ENCODE measurements around the gene MTIF2. TPM values are rescaled to one million over a fixed set of nuclear protein-coding genes. Genes with fewer than 3 reads are reported as not detected.
"Not testable (repeated sequence)": the region's sequence is repeated elsewhere in the genome, so short reads cannot be mapped to it uniquely, and the experiment has no call there.

Gene MTIF2
- total RNA-seq, 1 donor from 2014 or later, result 19.6 TPM

GRCh38 chr2:55277310-55277709, 8.3 kb upstream of the MTIF2 start:
- peaks cover 2% of the 10 kb centered on the region for H3K4me1 ChIP-seq
- ATAC-seq (no peak), DNase-seq (no peak)
- no peaks in the 10 kb centered on the region for H3K27me3 ChIP-seq
- no peak for TF ChIP-seq CTCF (IDR thresholded peaks at IDR 0.05)
- no peaks in the 10 kb centered on the region for H3K36me3 ChIP-seq
- intact Hi-C loops (cut with DNase I), result no loop called here
- H3K9me3 ChIP-seq, result no peaks in the 10 kb centered on the region
- no peak overlapping the region for H3K4me3 ChIP-seq
- H3K27ac ChIP-seq, result no peak overlapping the region

DNA sequence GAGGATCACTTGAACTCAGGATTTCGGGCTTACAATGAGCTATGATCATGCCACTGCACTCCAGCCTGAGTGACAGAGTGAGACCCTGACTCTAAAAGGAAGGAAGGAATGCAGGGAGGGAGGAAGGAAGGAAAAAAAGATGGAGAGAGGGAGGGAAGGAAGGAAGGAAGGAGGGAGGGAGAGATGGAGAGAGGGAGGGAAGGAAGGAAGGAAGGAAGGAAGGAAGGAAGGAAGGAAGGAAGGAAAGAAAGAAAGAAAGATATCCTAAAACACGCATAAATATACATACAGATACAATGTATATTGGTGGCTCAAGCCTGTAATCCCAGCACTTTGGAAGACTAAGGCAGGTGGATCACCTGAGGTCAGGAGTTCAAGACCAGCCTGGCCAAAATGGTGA, 5.3 kb upstream of the MTIF2 start:
- H3K4me3 ChIP-seq; H3K9me3 ChIP-seq; H3K4me1 ChIP-seq; H3K27me3 ChIP-seq; intact Hi-C loops (cut with DNase I); H3K27ac ChIP-seq; DNase-seq; H3K36me3 ChIP-seq; ATAC-seq: not testable (repeated sequence)

- intact Hi-C loops (cut with DNase I), result no loop called here
- no peak for TF ChIP-seq CTCF (IDR thresholded peaks at IDR 0.05)
- peaks cover 8% of the 10 kb centered on the region for H3K36me3 ChIP-seq
- H3K4me1 ChIP-seq, result peaks cover 7% of the 10 kb centered on the region
- no peak for ATAC-seq
- H3K27ac ChIP-seq, result peak overlapping the region; percentile 90
- DNase-seq, result no peak
- peak overlapping the region; percentile 86 for H3K4me3 ChIP-seq
- H3K9me3 ChIP-seq, result no peaks in the 10 kb centered on the region
- H3K27me3 ChIP-seq, result no peaks in the 10 kb centered on the region
Measured at GRCh38 chr2:55269645-55269990, 587 bp upstream of the MTIF2 start.

DNA sequence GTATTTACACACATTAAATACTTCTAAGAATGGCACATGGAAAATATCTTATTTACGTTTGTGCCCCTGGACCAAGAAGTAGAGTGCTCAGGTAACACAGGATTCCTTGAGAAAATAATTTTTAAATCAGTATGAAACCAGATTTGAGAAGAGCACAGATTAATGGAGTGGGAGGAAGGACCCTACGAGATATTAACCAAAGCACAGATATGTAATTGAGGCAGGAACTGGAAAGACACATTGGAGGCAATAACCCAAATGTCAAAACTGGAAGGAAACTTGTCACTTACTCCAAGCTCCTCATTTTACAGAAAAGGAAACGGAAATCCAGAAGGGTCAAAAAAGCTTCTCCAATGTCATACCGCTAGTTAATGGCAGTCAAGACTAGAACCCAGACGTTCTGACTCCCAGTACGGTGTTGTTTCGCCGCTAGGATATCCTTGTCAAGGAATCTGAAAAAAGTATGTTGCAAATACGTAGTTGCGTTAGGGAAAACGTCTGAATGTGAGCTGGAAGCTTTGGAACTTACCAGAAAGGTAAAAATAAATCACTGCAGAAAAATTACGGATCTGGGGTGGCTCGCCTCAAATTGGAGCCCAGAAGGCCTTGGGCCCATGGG, 634 bp downstream of the MTIF2 start:
- TF ChIP-seq CTCF (IDR thresholded peaks at IDR 0.05), result no peak
- H3K4me1 ChIP-seq, result peaks cover 7% of the 10 kb centered on the region
- intact Hi-C loops (cut with DNase I), result no loop called here
- peak overlapping the region; percentile 90 for H3K27ac ChIP-seq
- peak overlapping the region; percentile 86 for H3K4me3 ChIP-seq
- no peaks in the 10 kb centered on the region for H3K9me3 ChIP-seq
- H3K36me3 ChIP-seq, result peaks cover 20% of the 10 kb centered on the region
- ATAC-seq (no peak), DNase-seq (no peak)
- no peaks in the 10 kb centered on the region for H3K27me3 ChIP-seq

DNA sequence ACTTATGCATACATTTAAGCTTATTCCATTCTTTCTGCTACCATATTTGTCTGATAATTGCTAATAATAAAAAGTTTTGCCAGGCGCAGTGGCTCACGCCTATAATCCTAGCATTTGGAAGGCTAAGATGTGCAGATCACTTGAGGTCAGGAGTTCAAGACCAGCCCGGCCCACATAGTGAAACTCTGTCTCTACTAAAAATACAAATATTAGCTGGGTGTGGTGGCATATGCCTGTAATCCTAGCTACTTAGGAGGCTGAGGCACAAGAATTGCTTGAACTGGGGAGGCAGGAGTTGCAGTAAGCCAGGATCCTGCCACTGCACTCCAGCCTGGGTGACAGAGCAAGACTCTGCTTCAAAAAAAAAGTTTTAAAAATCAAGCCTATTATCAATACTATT, 9.4 kb downstream of the MTIF2 start:
- H3K36me3 ChIP-seq, result peaks cover 95% of the 10 kb centered on the region
- intact Hi-C loops (cut with DNase I); DNase-seq; ATAC-seq; H3K27ac ChIP-seq; H3K27me3 ChIP-seq; H3K4me1 ChIP-seq; H3K4me3 ChIP-seq; H3K9me3 ChIP-seq: not testable (repeated sequence)

GRCh38 chr2:55252832-55253231, 16.2 kb downstream of the MTIF2 start:
- ATAC-seq, result no peak
- no peaks in the 10 kb centered on the region for H3K27me3 ChIP-seq
- H3K4me1 ChIP-seq, result no peaks in the 10 kb centered on the region
- no peak overlapping the region for H3K4me3 ChIP-seq
- H3K36me3 ChIP-seq, result peaks cover 86% of the 10 kb centered on the region
- no peak for TF ChIP-seq CTCF (IDR thresholded peaks at IDR 0.05)
- H3K9me3 ChIP-seq, result no peaks in the 10 kb centered on the region
- no peak for DNase-seq
- intact Hi-C loops (cut with DNase I), result no loop called here
- H3K27ac ChIP-seq, result no peak overlapping the region

GRCh38 chr2:55247025-55247424, 22.0 kb downstream of the MTIF2 start:
- Histone ChIP-seq H3K4me3 (no peak overlapping the region), H3K27ac (no peak overlapping the region), H3K4me1 (no peaks in the 10 kb centered on the region), H3K36me3 (peaks cover 84% of the 10 kb centered on the region), H3K9me3 (no peaks in the 10 kb centered on the region), H3K27me3 (no peaks in the 10 kb centered on the region)
- intact Hi-C loops (cut with DNase I), result no loop called here
- DNase-seq (no peak), ATAC-seq (no peak)
- TF ChIP-seq CTCF (IDR thresholded peaks at IDR 0.05), result no peak
